Measurements from ENCODE around the gene TMBIM6.

- TF ChIP-seq GATA2 (IDR thresholded peaks at IDR 0.05; ENCODE audit: low read depth, low read length): no peak
- no peak for TF ChIP-seq GATA3 (IDR thresholded peaks at IDR 0.05; ENCODE audit: low read depth, low read length)
Observed at GRCh38 chr12:49794021-49794420, 52.7 kb downstream of the TMBIM6 start.

All from SH-SY5Y (cell line).